GM23338 (cell line): Measurements from ENCODE around the gene SYNE3. TPM values are rescaled to one million over a fixed set of nuclear protein-coding genes. Genes with fewer than 3 reads are reported as not detected.

Experiments
- ATAC-seq: fragments of 200-7000 bp; cut with Tn5 transposase; 3 replicates; pipeline ENCODE4 v1.9.1; 2020
- DNase-seq: peaks from one replicate; pipeline ENCODE4 v3.0.0-alpha.2; 2015; ENCODE audit warnings: low spot score
- H2AFZ ChIP-seq: fragments of 200-600 bp; sonication (generic); 2 replicates; pipeline ENCODE4 v1.8.0; 2016; ENCODE audit warnings: antibody characterized with exemption, mild to moderate bottlenecking, moderate library complexity
- H3F3A ChIP-seq: fragments of 200-600 bp; sonication (generic); replicated peaks from 2 replicates; pipeline ENCODE4 v1.8.0; 2017; ENCODE audit warnings: antibody characterized with exemption, mixed run types, low read depth
- H3K27ac ChIP-seq: fragments of 200-600 bp; sonication (generic); 2 replicates; pipeline ENCODE4 v1.6.1; 2016; ENCODE audit warnings: low read depth
- H3K27me3 ChIP-seq: fragments of 200-600 bp; sonication (generic); 2 replicates; pipeline ENCODE4 v1.8.0; 2016; ENCODE audit warnings: mild to moderate bottlenecking, mixed run types, moderate library complexity; ENCODE audit not compliant: insufficient read depth
- H3K36me3 ChIP-seq: fragments of 200-600 bp; sonication (generic); 2 replicates; pipeline ENCODE4 v1.8.0; 2016; ENCODE audit warnings: mild to moderate bottlenecking; ENCODE audit not compliant: insufficient read depth
- H3K4me1 ChIP-seq: fragments of 200-600 bp; sonication (generic); 2 replicates; pipeline ENCODE4 v1.8.0; 2016; ENCODE audit warnings: mild to moderate bottlenecking, moderate library complexity; ENCODE audit not compliant: insufficient read depth
- H3K4me2 ChIP-seq: fragments of 200-600 bp; sonication (generic); 2 replicates; pipeline ENCODE4 v1.7.1; 2017; ENCODE audit warnings: mixed run types
- H3K4me3 ChIP-seq: fragments of 200-600 bp; sonication (generic); 2 replicates; pipeline ENCODE4 v1.6.1; 2016; ENCODE audit warnings: mixed run types
- H3K79me2 ChIP-seq: fragments of 200-600 bp; sonication (generic); replicated peaks from 2 replicates; pipeline ENCODE4 v1.8.0; 2017; ENCODE audit warnings: mild to moderate bottlenecking; ENCODE audit not compliant: insufficient read depth
- H3K9me2 ChIP-seq: fragments of 200-600 bp; sonication (generic); 2 replicates; pipeline ENCODE4 v1.8.0; 2017; ENCODE audit not compliant: insufficient read depth
- H4K20me1 ChIP-seq: fragments of 200-600 bp; sonication (generic); replicated peaks from 2 replicates; pipeline ENCODE4 v1.8.0; 2017; ENCODE audit warnings: mild to moderate bottlenecking; ENCODE audit not compliant: insufficient read depth
- H3K27ac Mint-ChIP-seq: 2 replicates; pipeline ENCODE4 v1.8.0; 2020; ENCODE audit warnings: inconsistent platforms, mild to moderate bottlenecking, moderate library complexity, mixed read lengths
- H3K27me3 Mint-ChIP-seq: 3 replicates; pipeline ENCODE4 v1.8.0; 2022; ENCODE audit warnings: low read depth, mild to moderate bottlenecking, moderate library complexity, mixed read lengths, inconsistent platforms; ENCODE audit not compliant: insufficient read depth, poor library complexity
- H3K36me3 Mint-ChIP-seq: 3 replicates; pipeline ENCODE4 v1.8.0; 2021; ENCODE audit warnings: low read depth, mild to moderate bottlenecking, inconsistent platforms, moderate library complexity, mixed read lengths
- H3K4me1 Mint-ChIP-seq: 3 replicates; pipeline ENCODE4 v1.8.0; 2020; ENCODE audit warnings: mild to moderate bottlenecking, inconsistent platforms, mixed read lengths
- H3K4me3 Mint-ChIP-seq: 3 replicates; pipeline ENCODE4 v1.8.0; 2021; ENCODE audit warnings: moderate library complexity, mild to moderate bottlenecking, inconsistent platforms, mixed read lengths
- H3K9me3 Mint-ChIP-seq: 3 replicates; pipeline ENCODE4 v1.8.0; 2020; ENCODE audit warnings: moderate library complexity, mild to moderate bottlenecking, inconsistent platforms, mixed read lengths
- EZH2 ChIP-seq: fragments of 200-600 bp; sonication (generic); IDR thresholded peaks from one replicate; pipeline ENCODE4 v1.8.0; 2017; ENCODE audit warnings: antibody characterized with exemption, mild to moderate bottlenecking, low read depth; ENCODE audit not compliant: unreplicated experiment
- EZH2phosphoT487 ChIP-seq: fragments of 200-600 bp; sonication (generic); IDR thresholded peaks from one replicate; pipeline ENCODE4 v1.8.1; 2018; ENCODE audit warnings: antibody characterized with exemption; ENCODE audit not compliant: unreplicated experiment
- JUNB ChIP-seq: IDR thresholded peaks from one replicate; pipeline ENCODE4 v1.6.1; 2016; ENCODE audit warnings: antibody characterized with exemption; ENCODE audit not compliant: unreplicated experiment
- NANOG ChIP-seq: IDR thresholded peaks from 2 replicates; pipeline ENCODE4 v1.6.1; 2016; ENCODE audit warnings: antibody characterized with exemption, borderline replicate concordance
- POLR2AphosphoS5 ChIP-seq: IDR thresholded peaks from 2 replicates; pipeline ENCODE4 v1.6.1; 2016; ENCODE audit warnings: antibody characterized with exemption, low read depth
- STAT1 ChIP-seq: IDR thresholded peaks from one replicate; pipeline ENCODE4 v1.6.1; 2016; ENCODE audit warnings: antibody characterized with exemption; ENCODE audit not compliant: unreplicated experiment
- ZNF114 ChIP-seq: fragments of 250-450 bp; sonication (Bioruptor Pico); IDR thresholded peaks from 2 replicates; pipeline ENCODE4 v1.5.0; 2020; ENCODE audit warnings: mild to moderate bottlenecking, moderate library complexity
- ZNF331 ChIP-seq: fragments of 250-450 bp; sonication (Bioruptor Pico); IDR thresholded peaks from 2 replicates; pipeline ENCODE4 v1.5.0; 2020; ENCODE audit warnings: low read depth, mild to moderate bottlenecking, moderate library complexity
- polyA plus RNA-seq: library from polyadenylated mRNA; unstranded; fragments of >200 nt; fragmentation: Nextera tagmentation; extraction: Ambion mirVana; gene quantifications from 2 replicates; pipeline ENCODE4 v1.2.1, GENCODE V29; 2016
- total RNA-seq: library from RNA; depleted of rRNA; stranded (reverse); fragments of >200 nt; shearing (Covaris generic); gene quantifications from 2 replicates; pipeline ENCODE4 v1.2.3, GENCODE V29; 2014
- TF ChIP-seq, protein P1 (sequence below): IDR thresholded peaks from one replicate; pipeline ENCODE4 v1.6.1; 2018; ENCODE audit warnings: antibody characterized with exemption; ENCODE audit not compliant: unreplicated experiment
- TF ChIP-seq, protein P2 (sequence below), 2 experiments: fragments of 200-600 bp in 1 of 2; sonication (generic) in 1 of 2; conservative IDR thresholded peaks; 2 replicates each; pipeline versions ENCODE4 v1.5.1 to v1.6.1; 2016 to 2017; ENCODE audit warnings: antibody characterized with exemption in 2 of 2, low read depth in 2 of 2, mild to moderate bottlenecking in 2 of 2, moderate library complexity in 1 of 2
- TF ChIP-seq, protein P3 (sequence below): IDR thresholded peaks from 2 replicates; pipeline ENCODE4 v1.6.1; 2016; ENCODE audit warnings: antibody characterized with exemption

SYNE3 gene
- total and polyA plus RNA-seq, 2 experiments from 2014 or later, result 0.02 to 0.03 TPM

DNA sequence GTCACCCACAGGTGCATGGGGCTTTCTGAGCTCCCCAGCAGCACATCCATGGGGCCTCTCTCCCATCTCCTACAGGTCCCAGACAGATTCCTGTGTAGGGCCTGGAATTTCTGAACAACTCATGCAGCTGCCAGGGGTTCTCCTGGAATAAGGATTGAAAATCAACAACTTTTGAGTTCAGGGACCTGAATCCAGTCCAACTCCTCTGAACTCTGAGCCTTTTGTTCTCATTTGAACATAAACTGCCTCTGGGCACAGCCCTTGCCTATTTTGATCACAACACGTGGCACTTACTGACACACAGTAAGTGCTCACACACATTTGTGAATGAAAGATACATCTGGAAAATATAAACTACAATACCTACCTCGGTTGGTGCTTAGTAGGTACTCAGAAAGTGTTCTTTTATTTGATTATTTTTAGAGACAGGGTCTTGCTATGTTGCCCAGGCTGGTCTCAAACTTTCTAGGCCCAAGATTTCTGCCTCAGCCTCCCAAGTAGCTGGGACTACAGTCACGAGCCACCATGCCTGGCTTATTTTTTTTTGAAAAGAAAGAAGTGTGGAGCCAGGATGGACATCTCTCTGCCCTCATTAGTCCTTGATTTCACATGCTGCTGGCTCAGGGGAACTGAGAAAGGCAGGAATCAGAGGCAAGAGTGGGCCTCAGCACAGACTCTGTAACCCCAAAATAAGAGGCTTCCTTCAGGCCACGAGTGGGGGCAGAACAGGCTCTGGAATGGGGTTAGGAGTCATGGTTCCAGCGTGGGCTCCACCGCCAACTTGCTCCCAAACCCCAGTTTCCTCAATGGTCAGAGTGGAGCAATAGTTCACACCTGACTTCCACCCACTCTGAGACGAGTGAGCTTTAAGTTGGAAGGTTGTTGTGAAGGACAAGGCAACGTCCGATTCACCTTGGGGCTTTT lies 27.0 kb downstream of the SYNE3 start:
- DNase-seq, result no peak
- H3K79me2 ChIP-seq, result no peaks in the 10 kb centered on the region
- no peak overlapping the region for H2AFZ ChIP-seq
- ATAC-seq, result no peak
- H3K27me3 ChIP-seq, result no peaks in the 10 kb centered on the region
- Mint-ChIP-seq H3K27ac (no peak overlapping the region), H3K4me1 (peaks cover 12% of the 10 kb centered on the region; the same call in 2 of the 3 replicates), H3K27me3 (peaks cover 3% of the 10 kb centered on the region), H3K4me3 (no peak overlapping the region), H3K9me3 (no peaks in the 10 kb centered on the region), H3K36me3 (no peaks in the 10 kb centered on the region)
- no peaks in the 10 kb centered on the region for H3K9me2 ChIP-seq
- H3K4me3 ChIP-seq, result no peak overlapping the region
- H4K20me1 ChIP-seq, result no peaks in the 10 kb centered on the region
- no peak overlapping the region for H3K4me2 ChIP-seq
- H3F3A ChIP-seq, result no peaks in the 10 kb centered on the region
- H3K4me1 ChIP-seq, result no peaks in the 10 kb centered on the region; the same call in 1 of the 2 replicates
- no peaks in the 10 kb centered on the region for H3K36me3 ChIP-seq
- TF ChIP-seq, protein P1, sequence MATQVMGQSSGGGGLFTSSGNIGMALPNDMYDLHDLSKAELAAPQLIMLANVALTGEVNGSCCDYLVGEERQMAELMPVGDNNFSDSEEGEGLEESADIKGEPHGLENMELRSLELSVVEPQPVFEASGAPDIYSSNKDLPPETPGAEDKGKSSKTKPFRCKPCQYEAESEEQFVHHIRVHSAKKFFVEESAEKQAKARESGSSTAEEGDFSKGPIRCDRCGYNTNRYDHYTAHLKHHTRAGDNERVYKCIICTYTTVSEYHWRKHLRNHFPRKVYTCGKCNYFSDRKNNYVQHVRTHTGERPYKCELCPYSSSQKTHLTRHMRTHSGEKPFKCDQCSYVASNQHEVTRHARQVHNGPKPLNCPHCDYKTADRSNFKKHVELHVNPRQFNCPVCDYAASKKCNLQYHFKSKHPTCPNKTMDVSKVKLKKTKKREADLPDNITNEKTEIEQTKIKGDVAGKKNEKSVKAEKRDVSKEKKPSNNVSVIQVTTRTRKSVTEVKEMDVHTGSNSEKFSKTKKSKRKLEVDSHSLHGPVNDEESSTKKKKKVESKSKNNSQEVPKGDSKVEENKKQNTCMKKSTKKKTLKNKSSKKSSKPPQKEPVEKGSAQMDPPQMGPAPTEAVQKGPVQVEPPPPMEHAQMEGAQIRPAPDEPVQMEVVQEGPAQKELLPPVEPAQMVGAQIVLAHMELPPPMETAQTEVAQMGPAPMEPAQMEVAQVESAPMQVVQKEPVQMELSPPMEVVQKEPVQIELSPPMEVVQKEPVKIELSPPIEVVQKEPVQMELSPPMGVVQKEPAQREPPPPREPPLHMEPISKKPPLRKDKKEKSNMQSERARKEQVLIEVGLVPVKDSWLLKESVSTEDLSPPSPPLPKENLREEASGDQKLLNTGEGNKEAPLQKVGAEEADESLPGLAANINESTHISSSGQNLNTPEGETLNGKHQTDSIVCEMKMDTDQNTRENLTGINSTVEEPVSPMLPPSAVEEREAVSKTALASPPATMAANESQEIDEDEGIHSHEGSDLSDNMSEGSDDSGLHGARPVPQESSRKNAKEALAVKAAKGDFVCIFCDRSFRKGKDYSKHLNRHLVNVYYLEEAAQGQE, result no peak
- TF ChIP-seq EZH2phosphoT487 (no peak), ZNF114 (CRISPR knock-in tag) (no peak)
- no peak overlapping the region for H3K27ac ChIP-seq

DNA sequence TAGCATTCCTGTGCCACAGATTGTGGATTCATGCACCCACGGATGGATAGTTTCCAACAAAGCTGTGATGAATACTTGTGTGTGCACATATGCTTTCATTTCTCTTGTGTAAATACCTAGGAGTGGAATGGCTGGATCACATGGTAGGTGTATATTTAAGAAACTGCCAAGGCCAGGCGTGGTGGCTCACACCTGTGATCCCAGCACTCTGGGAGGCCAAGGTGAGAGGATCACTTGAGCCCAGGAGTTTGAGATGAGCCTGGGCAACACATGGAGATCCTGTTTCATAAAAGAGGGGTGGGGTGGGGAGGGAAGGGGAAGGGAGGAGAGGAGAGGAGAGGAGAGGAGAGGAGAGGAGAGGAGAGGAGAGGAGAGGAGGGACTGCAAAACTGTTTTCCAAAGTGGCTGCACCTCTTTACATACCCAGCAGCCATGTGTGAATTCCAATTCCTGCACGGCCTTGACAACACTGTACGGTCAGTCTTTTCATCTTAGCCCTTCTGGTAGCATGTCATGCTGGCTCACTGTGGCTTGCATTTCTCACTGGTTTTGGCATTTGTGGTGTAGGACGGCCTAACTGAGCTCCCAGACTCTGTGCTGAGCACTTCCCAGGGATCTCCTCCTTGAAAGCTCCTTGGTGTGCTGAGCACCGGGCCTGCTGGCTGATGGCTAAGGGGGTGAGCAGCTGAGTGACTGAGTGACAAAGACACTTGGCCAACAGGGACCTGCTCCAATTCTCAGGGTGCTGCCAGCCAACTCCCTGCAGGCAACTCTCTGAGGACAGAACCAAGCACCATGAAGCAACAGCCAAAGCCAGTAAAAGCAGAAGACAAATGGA lies 27.9 kb downstream of the SYNE3 start:
- no peaks in the 10 kb centered on the region for H3K9me3 Mint-ChIP-seq
- Histone ChIP-seq H3K36me3 (no peaks in the 10 kb centered on the region), H3K4me3 (no peak overlapping the region), H3F3A (no peaks in the 10 kb centered on the region), H4K20me1 (no peaks in the 10 kb centered on the region), H3K4me2 (no peak overlapping the region), H3K9me2 (no peaks in the 10 kb centered on the region), H2AFZ (no peak overlapping the region), H3K79me2 (no peaks in the 10 kb centered on the region), H3K27ac (no peak overlapping the region), H3K27me3 (no peaks in the 10 kb centered on the region), H3K4me1 (no peaks in the 10 kb centered on the region; the same call in 1 of the 2 replicates)
- peaks cover 14% of the 10 kb centered on the region; the same call in 2 of the 3 replicates for H3K4me1 Mint-ChIP-seq
- no peak overlapping the region for H3K4me3 Mint-ChIP-seq
- no peak for ATAC-seq
- DNase-seq, result no peak
- H3K36me3 Mint-ChIP-seq, result no peaks in the 10 kb centered on the region
- no peak overlapping the region for H3K27ac Mint-ChIP-seq
- peaks cover 3% of the 10 kb centered on the region for H3K27me3 Mint-ChIP-seq
- no peak for TF ChIP-seq POLR2AphosphoS5
- TF ChIP-seq STAT1, result no peak
- TF ChIP-seq ZNF331 (CRISPR knock-in tag), result no peak
- TF ChIP-seq, protein P2, sequence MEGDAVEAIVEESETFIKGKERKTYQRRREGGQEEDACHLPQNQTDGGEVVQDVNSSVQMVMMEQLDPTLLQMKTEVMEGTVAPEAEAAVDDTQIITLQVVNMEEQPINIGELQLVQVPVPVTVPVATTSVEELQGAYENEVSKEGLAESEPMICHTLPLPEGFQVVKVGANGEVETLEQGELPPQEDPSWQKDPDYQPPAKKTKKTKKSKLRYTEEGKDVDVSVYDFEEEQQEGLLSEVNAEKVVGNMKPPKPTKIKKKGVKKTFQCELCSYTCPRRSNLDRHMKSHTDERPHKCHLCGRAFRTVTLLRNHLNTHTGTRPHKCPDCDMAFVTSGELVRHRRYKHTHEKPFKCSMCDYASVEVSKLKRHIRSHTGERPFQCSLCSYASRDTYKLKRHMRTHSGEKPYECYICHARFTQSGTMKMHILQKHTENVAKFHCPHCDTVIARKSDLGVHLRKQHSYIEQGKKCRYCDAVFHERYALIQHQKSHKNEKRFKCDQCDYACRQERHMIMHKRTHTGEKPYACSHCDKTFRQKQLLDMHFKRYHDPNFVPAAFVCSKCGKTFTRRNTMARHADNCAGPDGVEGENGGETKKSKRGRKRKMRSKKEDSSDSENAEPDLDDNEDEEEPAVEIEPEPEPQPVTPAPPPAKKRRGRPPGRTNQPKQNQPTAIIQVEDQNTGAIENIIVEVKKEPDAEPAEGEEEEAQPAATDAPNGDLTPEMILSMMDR (conservative IDR thresholded peaks at IDR 0.05; ENCODE audit: low read depth in 2 of 2), result no peak
- TF ChIP-seq EZH2phosphoT487, result no peak
- TF ChIP-seq, protein P1, result no peak
- no peak for TF ChIP-seq NANOG
- no peak for TF ChIP-seq ZNF114 (CRISPR knock-in tag)
- no peak for TF ChIP-seq EZH2
- TF ChIP-seq, protein P3, sequence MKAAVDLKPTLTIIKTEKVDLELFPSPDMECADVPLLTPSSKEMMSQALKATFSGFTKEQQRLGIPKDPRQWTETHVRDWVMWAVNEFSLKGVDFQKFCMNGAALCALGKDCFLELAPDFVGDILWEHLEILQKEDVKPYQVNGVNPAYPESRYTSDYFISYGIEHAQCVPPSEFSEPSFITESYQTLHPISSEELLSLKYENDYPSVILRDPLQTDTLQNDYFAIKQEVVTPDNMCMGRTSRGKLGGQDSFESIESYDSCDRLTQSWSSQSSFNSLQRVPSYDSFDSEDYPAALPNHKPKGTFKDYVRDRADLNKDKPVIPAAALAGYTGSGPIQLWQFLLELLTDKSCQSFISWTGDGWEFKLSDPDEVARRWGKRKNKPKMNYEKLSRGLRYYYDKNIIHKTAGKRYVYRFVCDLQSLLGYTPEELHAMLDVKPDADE, result no peak
- no peak for TF ChIP-seq JUNB
